GM12878 (cell line): ENCODE data around the gene C22orf31.

Experiments used
- EGR1 ChIP-seq, 2 experiments: IDR thresholded peaks; 1 replicate in 1 of 2; 2 replicates in 1 of 2; pipeline ENCODE4 v1.6.1; 2011 to 2012; ENCODE audit warnings: low read depth in 2 of 2, low read length in 2 of 2, borderline replicate concordance in 1 of 2, mild to moderate bottlenecking in 1 of 2, moderate library complexity in 1 of 2
- EZH2 ChIP-seq: IDR thresholded peaks from 2 replicates; pipeline ENCODE4 v1.6.1; 2012; ENCODE audit warnings: low read depth, mild to moderate bottlenecking, control low read depth, inconsistent platforms, low read length, borderline replicate concordance; ENCODE audit not compliant: control insufficient read depth
- MYC ChIP-seq: IDR thresholded peaks from 2 replicates; pipeline ENCODE4 v1.6.1; 2011; ENCODE audit warnings: mild to moderate bottlenecking, low read length, moderate library complexity, inconsistent platforms; ENCODE audit not compliant: insufficient read depth, insufficient replicate concordance, insufficient read length, severe bottlenecking
- POLR2A ChIP-seq: IDR thresholded peaks from 2 replicates; pipeline ENCODE4 v1.6.1; 2011; ENCODE audit warnings: low read depth, mild to moderate bottlenecking, low read length
- RCOR1 ChIP-seq: conservative IDR thresholded peaks from 2 replicates; pipeline ENCODE4 v1.6.1; 2012; ENCODE audit warnings: low read depth, low read length, improper control_type of control experiment
- STAT1 ChIP-seq: fragments of 450-650 bp; conservative IDR thresholded peaks from 2 replicates; pipeline ENCODE4 v1.6.1; 2014; ENCODE audit warnings: antibody characterized with exemption, mild to moderate bottlenecking
- TF ChIP-seq, protein P1 (sequence below): IDR thresholded peaks from 2 replicates; pipeline ENCODE4 v1.6.1; 2011; ENCODE audit warnings: borderline replicate concordance, low read depth, mild to moderate bottlenecking, moderate library complexity, mixed read lengths, low read length; ENCODE audit not compliant: insufficient read depth; ENCODE audit errors: extremely low read length

DNA sequence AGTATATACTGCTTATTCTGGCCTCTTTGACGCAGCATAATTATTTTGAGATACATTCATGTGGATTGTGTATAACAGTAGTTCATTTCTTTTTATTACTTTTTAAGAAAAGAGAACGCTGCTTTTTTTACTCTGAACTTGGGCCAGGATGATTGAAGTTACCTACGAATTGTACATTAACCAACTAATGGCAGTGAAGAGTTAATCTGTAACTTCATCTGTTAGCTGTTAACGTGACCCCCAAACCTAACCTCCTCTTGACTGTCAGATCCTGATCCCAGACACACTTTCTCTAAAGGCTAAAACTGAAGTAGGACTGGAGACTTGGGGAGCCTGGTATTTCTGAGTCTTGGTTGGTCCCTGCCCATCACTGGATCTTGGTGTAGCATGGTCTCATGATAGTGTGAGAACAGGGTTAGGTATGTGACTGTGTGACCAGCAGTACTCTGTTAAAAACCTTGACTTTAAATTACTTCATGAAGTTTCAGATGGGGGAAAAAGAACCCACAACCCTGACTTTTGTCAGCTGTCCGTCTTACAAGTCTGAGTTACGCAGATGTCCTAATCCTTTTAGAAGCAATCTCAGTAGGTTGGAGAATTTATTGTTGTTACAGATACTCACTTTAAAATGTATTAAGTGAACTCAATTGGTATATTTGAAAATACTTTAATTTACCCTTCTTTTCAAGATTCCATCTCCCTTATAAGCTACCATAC lies 39.4 kb downstream of the C22orf31 start:
- TF ChIP-seq STAT1 = no peak
- no peak for TF ChIP-seq POLR2A
- TF ChIP-seq EGR1 (IDR thresholded peaks at IDR 0.05; ENCODE audit: borderline replicate concordance in 1 of 2, low read depth in 2 of 2, low read length in 2 of 2) = no peak
- no peak for TF ChIP-seq MYC
- no peak for TF ChIP-seq RCOR1
- no peak for TF ChIP-seq EZH2
- TF ChIP-seq, protein P1, sequence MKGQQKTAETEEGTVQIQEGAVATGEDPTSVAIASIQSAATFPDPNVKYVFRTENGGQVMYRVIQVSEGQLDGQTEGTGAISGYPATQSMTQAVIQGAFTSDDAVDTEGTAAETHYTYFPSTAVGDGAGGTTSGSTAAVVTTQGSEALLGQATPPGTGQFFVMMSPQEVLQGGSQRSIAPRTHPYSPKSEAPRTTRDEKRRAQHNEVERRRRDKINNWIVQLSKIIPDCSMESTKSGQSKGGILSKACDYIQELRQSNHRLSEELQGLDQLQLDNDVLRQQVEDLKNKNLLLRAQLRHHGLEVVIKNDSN = no peak
